Neuronal stem cell (in vitro differentiated cells): ENCODE results near the gene DUOX1.
A peak's percentile ranks its signal among the peaks of the same experiment; 100 is the strongest.

ENCODE experiments used
- DNase-seq: peaks from one replicate; pipeline ENCODE4 v3.0.0-alpha.2; 2013; ENCODE audit warnings: low spot score
- H2AFZ ChIP-seq: one replicate; pipeline ENCODE4 v1.6.1; 2013; ENCODE audit warnings: mild to moderate bottlenecking, low read length, inconsistent platforms
- H2AK5ac ChIP-seq: 2 replicates; pipeline ENCODE4 v1.6.1; 2013; ENCODE audit warnings: low read depth, mild to moderate bottlenecking, inconsistent platforms, low read length, moderate library complexity, mixed read lengths
- H2BK120ac ChIP-seq: 2 replicates; pipeline ENCODE4 v1.6.1; 2013; ENCODE audit warnings: low read depth, mild to moderate bottlenecking, inconsistent platforms, low read length, moderate library complexity, mixed read lengths
- H2BK12ac ChIP-seq: one replicate; pipeline ENCODE4 v1.6.1; 2013; ENCODE audit warnings: low read length, inconsistent platforms
- H2BK15ac ChIP-seq: 2 replicates; pipeline ENCODE4 v1.6.1; 2013; ENCODE audit warnings: mild to moderate bottlenecking, low read length, inconsistent platforms, mixed read lengths
- H2BK5ac ChIP-seq: one replicate; pipeline ENCODE4 v1.6.1; 2013; ENCODE audit warnings: inconsistent platforms, mild to moderate bottlenecking, low read length, moderate library complexity
- H3K14ac ChIP-seq: one replicate; pipeline ENCODE4 v1.6.1; 2013; ENCODE audit warnings: low read length, inconsistent platforms
- H3K18ac ChIP-seq: 2 replicates; pipeline ENCODE4 v1.6.1; 2013; ENCODE audit warnings: low read length, inconsistent platforms
- H3K23ac ChIP-seq: 2 replicates; pipeline ENCODE4 v1.6.1; 2013; ENCODE audit warnings: low read depth, mild to moderate bottlenecking, mixed read lengths, low read length, inconsistent platforms; ENCODE audit not compliant: poor library complexity
- H3K27ac ChIP-seq: replicated peaks from 3 replicates; pipeline ENCODE4 v1.5.1; 2013; ENCODE audit warnings: low read length, inconsistent platforms
- H3K27me3 ChIP-seq, 3 experiments: 2 replicates each; pipeline ENCODE4 v1.6.1; 2013; ENCODE audit warnings: low read length in 3 of 3, mild to moderate bottlenecking in 2 of 3, inconsistent platforms in 1 of 3, low read depth in 1 of 3, mixed read lengths in 1 of 3, moderate library complexity in 1 of 3; ENCODE audit not compliant: control insufficient read depth in 3 of 3, insufficient read depth in 3 of 3
- H3K36me3 ChIP-seq, 2 donors: replicated peaks in 1 of 2; 2 replicates each; pipeline ENCODE4 v1.6.1; 2013; ENCODE audit warnings: low read length in 2 of 2; ENCODE audit not compliant: control insufficient read depth in 2 of 2, insufficient read depth in 2 of 2
- H3K4ac ChIP-seq: 2 replicates; pipeline ENCODE4 v1.6.1; 2013; ENCODE audit warnings: inconsistent platforms, mild to moderate bottlenecking, low read length, moderate library complexity
- H3K4me1 ChIP-seq, 2 donors: 1 replicate in 1 of 2; 2 replicates in 1 of 2; pipeline ENCODE4 v1.6.1; 2013; ENCODE audit warnings: low read length in 2 of 2, low read depth in 1 of 2; ENCODE audit not compliant: control insufficient read depth in 2 of 2, insufficient read depth in 1 of 2
- H3K4me2 ChIP-seq: one replicate; pipeline ENCODE4 v1.6.1; 2013; ENCODE audit warnings: mild to moderate bottlenecking, low read length, inconsistent platforms; ENCODE audit not compliant: insufficient read depth, poor library complexity, severe bottlenecking
- H3K4me3 ChIP-seq, 2 donors: 2 replicates each; pipeline ENCODE4 v1.5.1; 2013; ENCODE audit warnings: low read length in 2 of 2, mild to moderate bottlenecking in 2 of 2, inconsistent platforms in 1 of 2, moderate library complexity in 1 of 2
- H3K79me1 ChIP-seq: one replicate; pipeline ENCODE4 v1.6.1; 2013; ENCODE audit warnings: low read depth, mild to moderate bottlenecking, inconsistent platforms, low read length, moderate library complexity
- H3K9ac ChIP-seq: one replicate; pipeline ENCODE4 v1.6.1; 2013; ENCODE audit warnings: mild to moderate bottlenecking, low read depth, low read length, inconsistent platforms; ENCODE audit not compliant: poor library complexity
- H3K9me3 ChIP-seq, 2 donors: replicated peaks in 1 of 2; 2 replicates each; pipeline versions ENCODE3 to v1.6.1; 2013; ENCODE audit warnings: low read length in 2 of 2, mild to moderate bottlenecking in 2 of 2, inconsistent platforms in 1 of 2, low read depth in 1 of 2, mixed read lengths in 1 of 2, moderate library complexity in 1 of 2; ENCODE audit not compliant: control insufficient read depth in 2 of 2, insufficient read depth in 1 of 2
- H4K8ac ChIP-seq: one replicate; pipeline ENCODE4 v1.6.1; 2013; ENCODE audit warnings: low read depth, mild to moderate bottlenecking, inconsistent platforms, low read length, moderate library complexity
- H4K91ac ChIP-seq: one replicate; pipeline ENCODE4 v1.6.1; 2013; ENCODE audit warnings: low read length, low read depth, mild to moderate bottlenecking, inconsistent platforms; ENCODE audit not compliant: poor library complexity
- WGBS, 2 donors: extraction: QIAGEN DNeasy Blood & Tissue Kit; methylation state at CpG; one replicate each; pipeline ENCODE4 v1.1.7; 2013; ENCODE audit warnings: missing lambda C conversion rate in 2 of 2, mixed read lengths in 1 of 2; ENCODE audit not compliant: insufficient read length in 2 of 2, insufficient replicate concordance in 1 of 2; ENCODE audit errors: extremely low coverage in 2 of 2; 5-methylcytosine and 5-hydroxymethylcytosine counted together

Gene DUOX1

DNA sequence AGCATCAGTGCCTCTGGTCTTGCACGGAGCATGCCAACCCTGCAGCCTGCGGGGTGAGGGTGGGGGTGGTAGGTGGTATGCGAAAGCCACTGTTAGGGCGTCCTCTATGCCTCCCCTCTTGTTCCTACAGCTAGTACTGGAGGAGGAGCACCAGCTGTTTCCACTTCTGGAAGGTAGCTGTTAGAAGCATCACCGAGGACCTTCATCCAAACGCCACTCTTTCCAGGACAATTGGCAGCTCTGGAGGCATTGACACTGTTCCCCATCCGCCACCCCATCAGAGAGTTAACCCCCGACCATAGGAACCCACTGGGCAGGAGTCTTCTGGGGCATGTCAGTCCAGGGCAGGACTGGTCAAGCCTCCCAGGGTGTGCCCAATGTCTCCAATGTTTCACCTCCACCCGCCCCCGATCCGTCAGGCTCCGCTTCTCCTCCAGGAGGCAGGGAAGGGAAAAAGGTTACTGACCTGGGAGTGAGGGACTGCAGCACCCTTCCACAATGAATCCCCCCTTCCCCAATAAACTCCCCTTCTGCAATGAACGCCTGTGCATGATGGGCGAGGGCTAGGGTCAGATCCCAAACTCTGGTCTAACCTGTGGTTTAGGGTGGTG lies 16.3 kb upstream of the DUOX1 start:
- peaks cover 0 to 3% of the 10 kb centered on the region in 2 donors for H3K9me3 ChIP-seq
- peak overlapping the region; percentile 63 for H3K14ac ChIP-seq
- DNase-seq = no peak
- no peak overlapping the region for H2BK120ac ChIP-seq
- H4K8ac ChIP-seq = no peak overlapping the region
- H3K9ac ChIP-seq = no peak overlapping the region
- H4K91ac ChIP-seq = no peak overlapping the region
- H3K27me3 ChIP-seq = peaks cover 69 to 89% (median 86%) of the 10 kb centered on the region in 3 experiments
- peaks cover 4 to 22% of the 10 kb centered on the region in 2 donors for H3K4me1 ChIP-seq
- no peak overlapping the region for H3K18ac ChIP-seq
- H3K4me3 ChIP-seq = no peak overlapping the region
- WGBS, 2 donors = no CpG with 5 or more reads among the region's 14 CpGs
- peak overlapping the region; percentile 81 for H2AK5ac ChIP-seq
- H3K4me2 ChIP-seq = peak overlapping the region; percentile 0
- no peaks in the 10 kb centered on the region for H3K79me1 ChIP-seq
- no peak overlapping the region for H3K27ac ChIP-seq
- no peak overlapping the region for H2BK5ac ChIP-seq
- H2AFZ ChIP-seq = no peak overlapping the region
- H2BK15ac ChIP-seq = peak overlapping the region; percentile 39
- no peak overlapping the region for H2BK12ac ChIP-seq
- no peaks in the 10 kb centered on the region for H3K36me3 ChIP-seq
- H3K23ac ChIP-seq = peak overlapping the region; percentile 80
- no peak overlapping the region for H3K4ac ChIP-seq

DNA sequence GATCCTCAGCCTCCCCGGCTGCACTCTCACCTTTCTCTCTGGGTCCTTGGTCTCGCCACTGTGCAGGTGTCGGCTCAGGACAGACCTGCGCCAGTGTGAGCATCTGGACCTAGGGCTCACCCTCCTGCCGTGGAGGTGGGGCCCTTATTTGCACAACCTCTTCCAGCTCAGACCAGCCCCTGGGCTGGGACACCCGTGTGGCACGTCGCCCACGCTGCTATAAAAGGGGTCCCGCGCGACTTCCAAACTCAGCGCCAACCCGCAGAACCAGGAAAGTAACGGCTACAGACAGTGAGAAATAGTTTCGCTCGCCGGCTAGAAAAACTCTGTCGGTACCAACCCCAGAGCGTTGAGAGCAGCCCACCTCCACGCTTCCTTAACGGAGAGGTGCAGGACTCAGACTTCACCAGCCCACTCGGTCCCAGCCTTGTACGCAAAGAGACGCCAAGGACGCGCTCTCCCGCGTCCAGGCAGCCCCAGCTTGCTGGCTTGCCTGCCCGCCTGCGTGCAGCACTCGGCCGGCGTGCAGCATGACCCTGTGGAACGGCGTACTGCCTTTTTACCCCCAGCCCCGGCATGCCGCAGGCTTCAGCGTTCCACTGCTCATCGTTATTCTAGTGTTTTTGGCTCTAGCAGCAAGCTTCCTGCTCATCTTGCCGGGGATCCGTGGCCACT lies 15.6 kb upstream of the DUOX1 start, which contains the start of the genes DUOX2 and DUOXA2:
DUOX2 (minus strand) TSS at position 97 of the 675 bp plus-strand sequence. CDS start 761 bp downstream, outside the sequence.
DUOXA2 (plus strand) TSS at position 251 of the 675 bp plus-strand sequence; CDS start at position 531, 280 bp downstream.
- peaks cover 0 to 3% of the 10 kb centered on the region in 2 donors for H3K9me3 ChIP-seq
- H3K4me3 ChIP-seq = no peak within 1 kb of the TSS
- H3K27me3 ChIP-seq = peaks cover 67 to 87% (median 85%) of the 10 kb centered on the region in 3 experiments
- peak within 1 kb of the TSS; percentile 65 for H2BK12ac ChIP-seq
- no peaks in the 10 kb centered on the region for H3K79me1 ChIP-seq
- peaks cover 4 to 22% of the 10 kb centered on the region in 2 donors for H3K4me1 ChIP-seq
- H3K4ac ChIP-seq = no peak within 1 kb of the TSS
- peak within 1 kb of the TSS; percentile 85 for H3K18ac ChIP-seq
- no peak within 1 kb of the TSS for H2BK5ac ChIP-seq
- H3K4me2 ChIP-seq = peak within 1 kb of the TSS; percentile 31
- H2BK15ac ChIP-seq = peak within 1 kb of the TSS; percentile 39
- no peak within 1 kb of the TSS for H4K91ac ChIP-seq
- no peak within 1 kb of the TSS for H3K9ac ChIP-seq
- peak within 1 kb of the TSS; percentile 80 for H3K23ac ChIP-seq
- no peak within 1 kb of the TSS for H4K8ac ChIP-seq
- H2AK5ac ChIP-seq = peak within 1 kb of the TSS; percentile 81
- no peak within 1 kb of the TSS for H2BK120ac ChIP-seq
- peak within 1 kb of the TSS; percentile 76 for H3K14ac ChIP-seq
- H3K36me3 ChIP-seq = no peaks in the 10 kb centered on the region
- no CpG with 5 or more reads among the region's 42 CpGs for WGBS, 2 donors
- peak within 1 kb of the TSS; percentile 75 for H2AFZ ChIP-seq
- DNase-seq = no peak
- no peak within 1 kb of the TSS for H3K27ac ChIP-seq

DNA sequence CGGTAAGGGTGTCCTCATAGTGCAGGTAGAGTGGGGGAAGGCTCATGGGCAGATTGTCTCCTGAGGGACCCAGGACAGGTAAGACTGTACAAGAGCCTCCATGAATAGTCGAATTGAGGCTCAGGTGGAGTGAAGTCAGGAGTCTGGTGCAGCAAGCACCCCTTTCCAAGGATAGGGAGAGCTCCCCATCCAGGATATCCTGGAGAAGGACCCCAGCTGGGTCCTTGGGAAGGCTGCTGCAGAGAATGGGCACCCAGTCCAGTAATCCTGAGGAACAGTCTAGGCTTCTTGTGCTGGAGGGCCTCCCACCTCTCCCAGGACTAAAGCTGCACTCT lies 15.1 kb upstream of the DUOX1 start:
- Histone ChIP-seq H3K4me3 (no peak overlapping the region), H3K23ac (peak overlapping the region; percentile 8), H3K18ac (peak overlapping the region; percentile 11), H3K79me1 (no peaks in the 10 kb centered on the region), H3K4me2 (no peak overlapping the region), H3K9me3 (peaks cover 0 to 3% of the 10 kb centered on the region in 2 donors), H3K9ac (no peak overlapping the region), H4K91ac (no peak overlapping the region), H3K14ac (no peak overlapping the region), H2BK12ac (no peak overlapping the region), H3K4me1 (peaks cover 4 to 22% of the 10 kb centered on the region in 2 donors), H2AFZ (peak overlapping the region; percentile 72), H2BK120ac (no peak overlapping the region), H3K27me3 (peaks cover 67 to 85% (median 83%) of the 10 kb centered on the region in 3 experiments), H2BK15ac (no peak overlapping the region), H3K27ac (no peak overlapping the region), H2AK5ac (no peak overlapping the region), H4K8ac (no peak overlapping the region), H3K36me3 (no peaks in the 10 kb centered on the region), H2BK5ac (no peak overlapping the region), H3K4ac (no peak overlapping the region)
- no peak for DNase-seq
- no CpG with 5 or more reads among the region's 2 CpGs for WGBS, 2 donors

DNA sequence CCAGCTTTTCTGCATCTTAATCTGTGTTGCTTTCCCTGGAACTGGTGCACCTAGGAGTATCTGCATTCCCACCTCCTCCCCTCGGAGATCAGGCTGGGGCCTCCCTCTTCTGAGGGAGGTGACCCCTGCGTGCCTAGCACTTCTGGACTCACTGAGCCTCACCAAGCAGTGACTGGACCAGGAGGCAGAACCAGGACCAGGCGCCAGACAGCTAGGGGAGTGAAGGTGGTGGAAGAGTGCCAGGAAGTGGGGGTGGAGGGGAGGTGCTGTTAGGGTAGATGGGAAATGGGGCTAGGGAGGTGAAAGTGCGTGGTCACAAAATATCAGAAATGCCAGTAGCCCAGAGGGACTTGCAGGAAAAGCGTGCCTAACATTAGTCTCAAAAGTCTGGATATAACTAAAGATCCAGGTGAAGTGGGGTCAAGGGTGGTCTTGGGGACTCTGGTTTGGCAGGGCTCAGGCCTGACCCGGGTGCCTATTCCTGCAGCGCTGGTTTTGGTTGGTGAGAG lies 14.4 kb upstream of the DUOX1 start:
- Histone ChIP-seq H2BK15ac (no peak overlapping the region), H3K23ac (no peak overlapping the region), H2BK120ac (no peak overlapping the region), H3K9ac (no peak overlapping the region), H2BK12ac (no peak overlapping the region), H3K4me1 (peaks cover 4 to 22% of the 10 kb centered on the region in 2 donors), H3K4me3 (no peak overlapping the region), H2AFZ (no peak overlapping the region), H3K4me2 (no peak overlapping the region), H3K27ac (no peak overlapping the region), H4K8ac (no peak overlapping the region), H3K18ac (no peak overlapping the region), H3K27me3 (peaks cover 63 to 85% (median 77%) of the 10 kb centered on the region in 3 experiments), H3K14ac (no peak overlapping the region), H2BK5ac (no peak overlapping the region), H4K91ac (no peak overlapping the region), H3K79me1 (no peaks in the 10 kb centered on the region), H2AK5ac (no peak overlapping the region), H3K9me3 (peaks cover 0 to 2% of the 10 kb centered on the region in 2 donors), H3K4ac (no peak overlapping the region), H3K36me3 (no peaks in the 10 kb centered on the region)
- WGBS, 2 donors = no CpG with 5 or more reads among the region's 7 CpGs
- no peak for DNase-seq
